HT1080 (cell line): ENCODE data around the gene TUBB. TPM values are rescaled to one million over a fixed set of nuclear protein-coding genes. Genes with fewer than 3 reads are reported as not detected.

Source experiments
- DNase-seq: peaks from one replicate; pipeline ENCODE4 v3.0.0-alpha.2; 2015; ENCODE audit warnings: low read depth
- total RNA-seq: library from RNA; depleted of rRNA; stranded (reverse); fragments of >200 nt; shearing (Covaris generic); gene quantifications from 2 replicates; pipeline ENCODE4 v1.2.3, GENCODE V29; 2014

The TUBB gene
- total RNA-seq, 1 experiment from 2014 or later = 1,911 TPM

DNA sequence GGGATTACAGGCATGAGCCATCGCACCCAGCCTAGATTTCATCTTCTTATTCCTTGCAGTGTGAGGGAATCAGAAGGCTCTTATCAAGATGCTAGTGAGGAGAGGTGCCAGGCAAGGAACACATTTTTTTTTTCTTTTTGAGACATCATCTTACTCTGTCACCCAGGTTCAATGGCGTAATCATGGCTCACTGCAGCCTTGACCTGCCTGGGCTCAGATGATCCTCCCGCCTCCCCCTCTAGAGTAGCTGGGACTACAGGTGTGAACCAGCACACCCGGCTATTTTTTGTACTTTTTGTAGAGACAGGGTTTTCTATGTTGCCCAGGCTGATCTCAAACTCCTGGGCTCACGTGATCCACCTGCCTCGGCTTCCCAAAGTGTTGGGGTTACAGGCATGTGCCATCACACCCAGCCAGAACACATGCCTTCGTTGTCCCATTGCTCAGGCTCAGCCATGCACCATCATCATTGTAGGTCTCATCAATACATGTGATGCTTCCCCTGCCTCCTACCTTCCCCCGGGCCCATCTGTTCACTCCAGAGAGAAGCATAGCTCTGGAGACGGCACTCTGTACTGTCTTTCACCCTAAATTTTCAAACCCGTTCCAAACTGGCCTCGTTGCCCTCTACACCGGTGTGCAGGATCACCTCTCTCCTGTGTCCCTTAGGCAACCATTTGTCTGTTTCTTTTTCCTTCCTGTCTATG, 12.2 kb downstream of the TUBB start:
- DNase-seq = no peak

DNA sequence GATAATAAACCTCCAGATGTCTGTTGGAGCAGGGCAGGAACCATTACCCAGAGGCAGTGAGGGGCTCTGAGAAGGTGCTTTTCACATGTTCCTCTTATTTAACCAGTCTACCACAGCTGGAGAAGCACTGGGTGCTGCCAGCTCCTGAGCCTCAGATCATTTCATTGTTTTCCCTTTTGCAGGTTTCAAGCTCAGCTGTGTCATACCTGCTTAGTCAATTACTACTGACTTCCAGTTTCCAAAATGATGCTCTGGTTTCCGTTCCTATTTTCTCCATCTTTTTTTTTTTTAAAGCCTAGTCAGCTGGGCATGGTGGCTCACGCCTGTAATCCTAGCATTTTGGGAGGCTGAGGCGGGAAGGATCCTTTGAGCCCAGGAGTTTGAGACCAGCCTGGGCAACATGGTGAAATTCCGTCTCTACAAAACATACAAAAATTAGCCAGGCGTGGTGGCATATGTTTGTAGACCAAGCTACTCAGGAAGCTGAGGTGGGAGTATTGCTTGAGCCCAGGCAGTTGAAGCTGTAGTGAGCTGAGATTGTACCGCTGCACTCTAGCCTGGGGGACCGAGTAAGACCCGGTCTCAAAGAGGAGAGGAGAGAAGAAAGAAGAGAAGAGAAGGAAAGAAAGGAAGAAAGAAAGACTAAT, 15.6 kb downstream of the TUBB start:
- DNase-seq = no peak

DNA sequence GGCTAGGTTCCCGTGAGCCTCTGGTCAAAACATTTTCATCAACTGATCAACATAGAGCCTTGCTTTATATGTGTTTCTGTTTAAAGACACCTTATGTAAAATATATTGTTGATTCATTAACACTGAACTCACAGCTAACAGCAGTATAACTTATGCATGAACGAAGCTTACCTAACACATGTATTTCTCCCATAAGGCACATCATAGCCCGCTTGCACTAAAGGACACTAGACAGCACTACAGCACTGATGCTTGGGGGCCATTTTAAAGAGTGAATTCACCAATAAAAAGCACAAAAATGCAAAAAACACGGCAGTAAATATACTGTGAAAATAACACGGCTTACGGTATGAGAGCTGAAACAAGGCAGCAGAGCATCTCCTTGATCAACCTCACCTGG, 18.4 kb downstream of the TUBB start:
- no peak for DNase-seq

DNA sequence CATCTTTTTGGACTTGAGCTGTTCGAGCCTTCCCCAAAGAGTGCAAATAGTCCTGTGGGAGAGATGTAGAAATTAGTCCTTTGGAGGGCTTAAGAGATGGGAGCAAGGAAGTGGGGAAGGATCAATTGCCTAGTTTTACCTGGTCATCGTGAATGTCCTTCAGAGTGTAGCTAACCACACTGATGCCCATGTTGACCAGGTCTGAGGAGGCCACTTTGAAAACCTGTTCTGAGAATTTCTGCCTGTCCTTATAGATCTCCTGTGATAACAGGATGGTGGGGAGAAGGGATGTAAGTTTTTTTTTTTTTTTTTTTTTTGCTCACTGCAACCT, 20.4 kb downstream of the TUBB start:
- DNase-seq = no peak

DNA sequence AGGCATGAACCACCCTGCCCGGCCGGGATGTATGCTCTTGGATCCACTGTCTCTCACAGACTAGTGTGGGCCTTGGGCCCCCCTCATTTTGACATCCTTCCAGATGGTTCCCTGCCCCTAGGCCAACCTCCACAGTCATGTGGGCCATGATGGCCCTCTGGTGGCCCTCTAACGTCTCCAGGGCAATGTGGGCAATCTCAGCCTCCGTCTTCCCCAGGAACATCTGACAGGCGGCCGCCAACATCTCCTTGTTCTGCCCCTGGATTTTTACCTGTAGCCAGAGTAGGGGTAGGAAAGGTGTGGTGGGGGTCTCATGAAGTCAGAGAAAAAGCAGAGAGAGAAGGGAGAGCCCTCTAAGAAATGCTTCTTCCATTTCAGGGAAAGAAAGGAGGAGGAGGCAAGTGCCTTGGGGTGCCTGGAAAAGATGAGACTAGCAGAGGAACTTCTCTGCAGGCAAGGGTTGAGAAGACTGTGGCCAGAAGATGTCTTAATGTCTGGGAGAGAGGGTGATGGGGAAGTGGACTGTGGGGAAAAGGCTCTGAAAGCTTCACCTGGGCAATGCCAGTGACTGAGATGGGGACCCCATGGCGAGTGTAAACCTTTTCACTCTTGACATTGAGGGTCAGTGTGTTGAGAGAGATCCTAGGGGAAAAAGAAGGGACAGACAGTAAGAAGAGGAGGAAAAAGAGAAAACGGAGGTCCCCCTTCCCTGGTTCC, 21.1 kb downstream of the TUBB start:
- no peak for DNase-seq

DNA sequence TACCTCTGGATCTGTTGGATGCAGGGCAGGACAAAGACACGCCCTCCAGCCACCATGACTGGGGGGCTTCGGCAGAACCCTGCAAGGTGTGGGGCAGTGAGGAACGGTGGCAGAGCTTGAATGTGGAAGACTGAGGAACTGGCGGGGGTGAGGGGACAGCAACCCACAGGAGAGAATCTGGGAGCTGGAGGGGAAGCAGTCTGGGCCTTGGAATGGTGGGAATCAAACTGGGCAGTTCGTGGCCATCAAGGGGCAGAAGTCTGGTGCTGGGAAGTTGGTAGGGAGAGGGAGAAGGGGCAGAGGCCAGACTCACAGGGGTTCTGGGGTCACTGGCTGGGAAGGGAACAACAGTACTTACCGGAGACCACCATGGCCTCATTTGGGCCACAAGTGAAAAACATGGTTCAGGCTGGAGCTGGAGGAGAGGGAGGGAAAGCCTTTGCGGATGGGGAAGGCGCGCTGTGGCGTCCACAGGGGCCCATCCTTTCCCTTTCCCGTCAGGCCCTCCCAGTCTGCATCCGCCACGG, 21.7 kb downstream of the TUBB start:
- peak; percentile 48 for DNase-seq

DNA sequence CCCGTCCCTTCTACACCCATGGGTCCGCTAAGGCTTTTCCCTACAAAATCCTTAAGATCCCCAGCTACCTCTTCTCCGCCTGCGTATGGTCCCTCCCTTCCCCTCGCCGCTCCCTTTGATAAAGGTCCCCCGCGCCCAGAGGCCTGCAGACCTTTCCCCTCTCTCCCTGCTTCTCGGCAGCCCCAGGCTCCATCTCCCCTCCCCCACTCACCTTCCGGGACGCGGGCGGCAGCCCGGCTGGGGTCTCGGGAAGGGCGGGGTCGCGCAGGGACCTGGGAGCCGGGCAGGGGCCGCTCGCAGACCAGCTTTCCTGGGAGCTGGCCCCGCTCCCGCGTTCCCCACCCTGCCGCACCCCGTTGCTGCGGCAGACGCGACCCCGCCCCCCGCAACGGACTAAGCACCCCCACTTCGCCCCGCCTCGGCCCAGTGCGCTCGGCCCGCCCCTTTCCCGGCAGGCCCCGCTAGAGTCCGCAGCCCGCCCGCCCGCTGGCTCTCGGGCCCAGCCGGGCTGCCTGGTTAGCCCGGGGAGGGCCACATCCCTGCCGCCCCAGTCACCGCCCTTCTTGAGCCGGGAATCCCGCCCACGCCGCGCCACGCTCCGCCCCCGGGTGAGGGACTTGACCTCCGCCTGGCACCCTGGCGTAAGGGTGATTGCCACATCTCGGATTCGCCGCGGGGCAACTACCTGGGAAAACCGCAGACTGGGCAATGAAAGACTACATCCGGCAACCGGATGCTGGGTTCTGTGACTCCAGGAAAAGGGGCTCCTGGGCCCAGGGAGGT, 22.4 kb downstream of the TUBB start, which contains the start of gene FLOT1:
Gene FLOT1, minus strand, starts transcription at position 372 of the 783 bp plus-strand sequence. CDS start 498 bp downstream, outside the sequence.
- DNase-seq = peak; percentile 98

DNA sequence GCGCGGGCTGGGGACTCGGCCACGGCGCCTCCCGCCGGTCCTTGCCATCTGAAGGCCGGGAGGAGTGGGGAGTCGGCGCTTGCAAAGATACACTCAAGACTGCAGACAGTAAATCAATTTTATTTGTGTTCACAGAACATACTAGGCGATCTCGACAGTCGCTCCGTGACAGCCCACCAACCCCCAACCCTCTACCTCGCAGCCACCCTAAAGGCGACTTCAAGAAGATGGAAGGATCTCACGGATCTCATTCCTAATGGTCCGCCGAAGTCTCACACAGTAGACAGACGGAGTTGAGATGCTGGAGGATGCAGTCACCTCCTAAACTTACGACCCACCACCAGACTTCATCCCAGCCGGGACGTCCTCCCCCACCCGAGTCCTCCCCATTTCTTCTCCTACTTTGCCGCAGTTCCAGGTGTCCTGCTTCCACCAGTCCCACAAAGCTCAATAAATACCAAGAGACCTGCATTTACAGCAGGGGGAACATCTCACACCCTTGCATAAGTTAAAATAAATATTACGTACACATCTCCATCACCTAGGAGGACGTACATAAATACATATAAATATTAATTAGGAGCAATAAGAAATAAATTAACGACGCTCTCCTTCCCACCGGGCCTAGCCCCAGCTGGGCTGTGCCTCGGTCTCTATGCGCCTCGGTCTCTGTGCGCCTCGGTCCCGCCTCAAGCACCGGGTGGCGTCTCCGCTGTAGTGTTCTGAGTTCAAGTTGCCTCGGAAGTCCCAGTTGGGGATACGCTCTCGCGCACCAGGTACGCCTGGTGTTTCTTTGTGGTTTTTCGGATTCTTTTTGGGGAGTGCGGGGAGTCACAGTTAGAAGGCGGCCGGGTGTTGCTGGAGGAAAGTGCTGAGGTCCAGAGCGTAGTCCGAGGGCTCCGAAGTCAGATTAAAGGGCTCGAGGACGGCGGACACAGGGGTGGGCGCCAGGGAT, 23.2 kb downstream of the TUBB start:
- no peak for DNase-seq

DNA sequence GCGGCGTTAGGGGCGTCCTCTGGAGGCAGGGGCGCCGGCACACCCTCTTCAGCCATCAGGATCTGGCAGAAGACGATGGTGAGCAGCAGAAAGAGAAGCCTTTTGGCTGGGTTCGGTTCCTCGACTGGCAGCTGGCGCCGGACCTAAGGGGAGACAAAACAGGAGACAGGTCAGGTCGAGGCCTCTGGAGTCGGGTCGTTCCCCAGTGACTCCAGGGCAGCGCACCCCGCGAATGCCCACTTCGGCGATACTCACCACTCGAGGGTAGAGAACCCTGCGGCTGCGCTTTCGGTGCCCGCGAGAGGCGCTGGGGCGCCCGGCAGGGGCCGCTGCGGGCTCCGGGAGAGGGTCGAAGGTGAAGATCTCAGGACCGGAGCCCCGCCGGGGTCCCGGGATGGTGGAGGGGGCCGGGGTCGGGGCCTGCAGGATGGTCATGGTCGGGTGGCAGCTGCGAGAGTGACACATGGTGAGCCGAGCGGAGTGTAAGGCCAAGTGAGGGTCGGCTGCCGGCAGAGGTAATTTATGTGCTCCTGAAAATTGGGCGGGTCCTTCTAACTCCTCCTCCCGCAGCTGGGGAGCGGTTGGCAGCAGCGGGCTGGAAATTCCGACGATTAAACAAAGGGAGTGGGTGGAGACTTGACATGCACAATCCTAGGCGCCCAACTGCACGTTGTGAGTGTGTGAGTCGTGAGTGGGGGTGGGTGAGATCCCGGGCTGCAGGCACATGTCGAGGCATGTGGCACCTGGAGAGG, 24.1 kb downstream of the TUBB start, which contains the start of gene IER3:
Gene IER3, minus strand, starts transcription at position 494 of the 752 bp plus-strand sequence. Its CDS starts 29 bp downstream, at position 465.
- DNase-seq = peak; percentile 96

DNA sequence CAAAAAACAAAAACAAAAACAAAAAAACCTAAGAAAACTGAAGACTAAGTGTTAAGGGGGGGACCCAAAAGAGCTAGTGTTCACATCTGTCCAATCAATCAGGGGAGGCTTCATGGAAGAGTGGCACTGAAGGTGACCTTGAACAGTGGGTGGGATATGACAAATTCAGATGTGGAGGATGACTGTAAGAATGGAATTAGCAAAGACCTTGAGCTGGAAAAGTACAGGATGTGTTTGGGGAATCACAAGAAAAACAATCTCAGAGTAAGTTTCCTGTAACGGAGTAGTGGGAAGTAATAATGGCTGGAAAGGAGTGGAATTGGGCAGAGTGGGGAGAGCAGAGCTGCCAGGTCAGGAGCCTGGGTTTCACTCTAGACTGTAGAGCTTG, 27.1 kb downstream of the TUBB start:
- peak; percentile 78 for DNase-seq

DNA sequence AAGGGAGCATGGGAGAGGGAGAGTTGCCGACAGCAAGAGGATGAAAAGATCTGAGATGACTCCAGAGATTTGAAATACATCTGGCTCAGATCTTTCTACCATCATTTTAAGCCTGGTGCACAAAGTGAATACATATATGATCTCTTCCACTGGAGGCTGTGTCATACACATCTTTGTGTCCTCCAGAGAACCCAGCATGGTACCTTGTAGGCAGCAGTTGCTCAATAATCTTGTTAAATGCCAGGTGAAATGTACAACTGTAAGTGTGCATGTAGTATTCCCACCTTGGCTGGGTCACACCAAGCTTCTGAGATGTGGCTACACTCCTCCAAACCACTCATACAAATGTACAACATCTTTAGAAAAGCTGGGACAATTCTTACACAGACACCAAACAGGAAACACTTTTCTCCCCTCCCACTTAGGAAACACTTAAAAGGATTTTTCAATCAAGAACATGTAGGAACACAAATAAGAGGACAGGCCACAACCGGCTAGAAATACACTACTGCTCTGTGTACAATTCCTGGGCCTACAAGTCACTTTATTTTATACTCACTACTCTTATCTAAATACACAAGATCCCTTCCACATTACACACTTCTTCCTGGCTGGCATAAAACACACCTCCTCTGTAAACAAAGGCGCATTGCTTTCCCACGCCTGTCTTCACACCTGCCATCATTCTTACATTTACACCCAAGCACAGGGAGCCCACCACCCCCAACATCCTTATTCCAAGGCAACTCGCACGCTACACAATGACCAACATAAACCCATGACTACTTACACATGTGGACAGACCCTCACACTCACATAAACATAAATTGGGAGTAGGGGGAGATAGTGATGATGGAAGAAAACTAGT, 28.0 kb downstream of the TUBB start:
- DNase-seq = peak; percentile 61

DNA sequence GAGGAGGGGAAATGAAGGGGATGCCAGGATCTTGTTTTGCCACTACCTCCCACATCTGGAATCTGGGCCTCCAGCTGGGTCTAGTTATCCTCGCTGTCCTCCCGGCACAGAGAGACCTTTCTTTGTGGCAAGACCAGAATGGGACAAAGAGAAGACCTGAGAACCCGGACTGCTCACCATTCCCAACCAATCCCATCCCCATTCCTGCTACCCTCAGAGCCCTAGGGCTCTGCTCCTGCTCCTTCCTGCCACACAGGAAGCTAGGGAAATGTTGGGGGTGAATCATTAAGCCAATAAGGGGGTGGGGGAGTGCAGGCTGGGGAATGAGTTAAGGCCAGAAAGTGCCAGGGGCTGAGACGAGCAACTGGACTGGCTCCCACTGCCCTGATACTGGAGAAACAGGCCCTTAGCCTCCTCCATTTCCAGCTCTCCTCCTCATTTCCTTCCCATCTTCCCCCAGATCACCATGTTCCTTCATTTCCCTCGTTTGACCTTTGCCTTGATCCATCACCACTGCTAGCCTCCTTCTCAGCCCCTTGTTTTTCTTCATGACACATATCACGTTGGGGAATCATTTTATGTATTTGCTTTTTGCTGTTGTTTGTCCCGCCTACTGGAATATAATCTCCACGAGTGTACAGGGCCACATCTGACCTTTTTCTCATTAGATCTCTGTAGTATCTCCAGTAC, 28.8 kb downstream of the TUBB start:
- peak; percentile 95 for DNase-seq

DNA sequence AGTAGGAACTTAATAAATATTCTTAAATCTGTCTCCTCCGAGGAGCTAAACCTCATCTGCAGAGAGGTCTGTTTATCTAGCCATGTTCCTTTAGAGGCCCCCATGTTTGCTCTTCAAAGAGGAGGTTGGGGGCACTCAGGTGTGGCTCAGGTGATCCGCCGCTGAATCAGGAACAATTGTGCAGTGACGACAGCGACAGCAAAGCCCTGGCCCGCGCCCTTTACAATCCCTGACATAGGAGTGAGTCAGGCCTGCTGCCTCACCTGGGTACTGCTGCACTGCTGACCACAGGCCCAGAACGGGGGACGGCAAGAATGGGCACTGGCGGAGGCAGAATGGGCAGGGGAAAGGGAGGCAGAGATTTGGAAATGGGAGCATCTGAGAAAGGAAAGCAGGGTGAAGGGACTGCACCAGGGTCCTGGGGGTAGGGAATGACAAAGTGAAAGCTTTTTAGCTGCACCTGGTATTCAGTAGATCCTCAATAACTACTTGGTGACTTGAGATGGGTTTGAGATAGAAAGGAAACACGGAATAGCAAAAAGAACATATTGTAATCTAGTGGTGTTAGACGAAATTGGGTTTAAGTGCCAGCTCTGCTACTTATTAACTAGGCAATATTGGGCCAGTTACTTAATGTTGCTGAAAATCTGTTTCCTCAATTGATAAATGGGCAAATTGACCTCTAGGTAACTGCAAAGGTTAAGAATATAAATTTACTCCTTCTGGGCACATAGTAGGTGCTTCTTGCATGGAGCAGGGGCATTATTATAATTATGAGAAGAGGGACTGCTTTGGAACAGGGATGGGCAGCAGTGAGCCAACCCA, 29.6 kb downstream of the TUBB start:
- peak; percentile 67 for DNase-seq

DNA sequence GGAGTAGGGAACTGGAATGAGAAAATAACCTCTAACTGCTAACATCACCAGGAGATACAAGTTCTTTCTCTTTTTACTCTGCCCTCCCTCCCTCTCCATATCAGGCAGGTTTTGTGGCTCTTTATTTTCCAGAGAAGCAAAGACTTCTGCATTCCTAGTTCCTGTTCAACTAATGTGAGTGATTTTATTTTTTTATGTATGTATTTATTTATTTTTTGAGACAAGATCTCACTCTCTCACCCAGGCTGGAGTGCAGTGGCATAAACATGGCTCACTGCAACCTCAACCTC, 30.2 kb downstream of the TUBB start:
- DNase-seq = no peak

DNA sequence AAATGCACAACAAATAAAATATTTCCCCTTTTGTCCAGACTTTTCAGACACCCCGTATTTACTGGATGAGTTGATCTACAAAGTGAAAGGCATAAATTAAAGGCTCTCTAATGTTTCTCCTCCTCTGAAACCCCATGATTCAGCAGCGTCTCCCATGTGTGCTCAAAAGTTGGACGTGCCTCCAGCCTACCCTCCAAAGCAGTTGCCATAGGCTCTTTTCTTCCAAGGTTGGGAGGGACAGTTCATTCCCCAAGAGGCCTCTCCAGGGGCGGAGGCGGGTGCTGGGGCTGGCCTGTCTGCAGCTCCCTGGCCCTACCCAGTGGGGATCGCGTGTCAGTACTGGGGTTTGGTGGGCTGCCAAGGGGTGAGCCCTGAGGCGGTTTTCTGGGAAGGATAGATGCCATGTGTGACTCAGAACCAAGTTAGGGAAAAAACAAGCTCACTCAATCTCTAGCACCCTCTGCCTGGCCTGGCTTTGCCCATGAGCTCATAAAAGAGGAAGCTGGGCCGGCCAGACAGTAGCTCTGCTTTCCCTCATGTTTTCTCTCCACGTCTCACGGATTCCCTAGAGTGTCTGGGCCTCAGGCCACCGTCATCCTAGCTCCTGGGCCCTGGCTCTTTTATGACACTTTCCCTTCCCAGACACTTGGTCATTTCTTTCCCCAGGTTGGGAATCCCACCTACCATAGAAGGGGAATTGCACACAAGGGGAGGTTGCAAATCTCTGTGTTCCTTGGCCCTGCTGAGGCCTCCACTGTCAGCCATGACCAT, 32.2 kb downstream of the TUBB start:
- DNase-seq = peak; percentile 100

DNA sequence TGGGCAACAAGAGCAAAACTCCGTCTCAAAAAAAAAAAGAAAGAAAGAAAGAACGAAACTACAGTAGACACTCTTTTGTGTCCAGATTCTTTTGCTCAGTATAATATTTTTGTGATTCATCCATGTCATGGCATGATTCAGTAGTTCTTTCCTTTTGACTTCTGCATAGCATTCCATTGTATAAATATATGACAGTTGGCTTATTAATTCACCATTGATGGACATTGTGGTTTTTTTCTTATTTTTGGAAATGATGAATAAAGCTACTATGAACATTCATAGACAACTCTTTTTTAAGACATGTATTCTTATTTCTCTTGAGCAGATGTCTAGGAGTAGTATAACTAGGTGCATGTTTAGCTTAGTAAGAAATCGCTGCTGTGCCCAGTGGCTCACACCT, 34.5 kb downstream of the TUBB start:
- peak; percentile 61 for DNase-seq
